Endothelial cell of umbilical vein (primary cell): ENCODE measurements around the gene IFIT1B.

Experiments used
- CTCF ChIP-seq, 2 donors: IDR thresholded peaks; 1 replicate in 1 of 2; 2 replicates in 1 of 2; pipeline ENCODE4 v1.5.1; 2011; ENCODE audit warnings: low read length in 2 of 2, mild to moderate bottlenecking in 2 of 2, moderate library complexity in 2 of 2, control low read depth in 1 of 2, inconsistent platforms in 1 of 2, low read depth in 1 of 2; ENCODE audit not compliant: insufficient read depth in 1 of 2; ENCODE audit errors: extremely low read depth in 1 of 2
- EZH2 ChIP-seq: IDR thresholded peaks from 2 replicates; pipeline ENCODE4 v1.6.1; 2012; ENCODE audit warnings: borderline replicate concordance, low read depth, mild to moderate bottlenecking, moderate library complexity, low read length, inconsistent platforms; ENCODE audit not compliant: severe bottlenecking
- FOS ChIP-seq: IDR thresholded peaks from 2 replicates; pipeline ENCODE4 v1.6.1; 2011; ENCODE audit warnings: mild to moderate bottlenecking, low read length, moderate library complexity, borderline replicate concordance; ENCODE audit not compliant: insufficient read depth
- JUN ChIP-seq: IDR thresholded peaks from 2 replicates; pipeline ENCODE4 v1.6.1; 2011; ENCODE audit warnings: borderline replicate concordance, low read depth; ENCODE audit not compliant: insufficient read length, insufficient read depth
- MAX ChIP-seq: IDR thresholded peaks from 2 replicates; pipeline ENCODE4 v1.6.1; 2011; ENCODE audit not compliant: insufficient read depth, insufficient read length
- POLR2A ChIP-seq: IDR thresholded peaks from 2 replicates; pipeline ENCODE4 v1.6.1; 2012; ENCODE audit warnings: low read depth, mild to moderate bottlenecking, control low read depth, low read length
- POLR2AphosphoS5 ChIP-seq: IDR thresholded peaks from 2 replicates; pipeline ENCODE4 v1.6.1; 2012; ENCODE audit warnings: low read depth, mild to moderate bottlenecking, control low read depth, low read length, moderate library complexity; ENCODE audit not compliant: insufficient read depth

- TF ChIP-seq MAX, result no peak
- no peak for TF ChIP-seq CTCF (IDR thresholded peaks at IDR 0.05; ENCODE audit: extremely low read depth in 1 of 2, insufficient read depth in 1 of 2, low read depth in 1 of 2, low read length in 2 of 2)
- TF ChIP-seq EZH2, result no peak
- TF ChIP-seq POLR2AphosphoS5, result no peak
- TF ChIP-seq POLR2A, result no peak
- no peak for TF ChIP-seq FOS
- TF ChIP-seq JUN, result no peak
Measured at GRCh38 chr10:89347701-89348457, 30.0 kb upstream of the IFIT1B start.
